ENCODE results near the gene PIK3R1.

DNA sequence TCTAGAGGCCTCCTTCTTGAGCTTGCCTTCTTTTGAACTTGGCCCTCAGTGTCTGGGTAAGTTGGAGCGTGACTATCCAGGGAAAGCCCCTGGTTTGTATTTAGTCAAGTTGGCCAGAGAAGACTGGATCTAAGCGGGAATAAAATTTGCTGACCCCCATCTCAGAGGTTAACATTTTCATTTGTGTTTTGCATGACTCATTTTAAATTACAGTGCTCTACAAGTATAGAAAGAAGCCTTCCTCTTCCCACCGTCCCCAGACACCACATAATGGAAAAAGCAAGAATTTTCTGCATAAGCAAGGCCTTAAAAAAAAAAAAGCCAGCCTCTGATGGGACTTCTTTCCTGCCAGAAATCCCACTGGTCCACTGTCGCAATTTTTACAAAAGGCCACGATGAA, 27.2 kb downstream of the PIK3R1 start:
- TF ChIP-seq, protein P1, sequence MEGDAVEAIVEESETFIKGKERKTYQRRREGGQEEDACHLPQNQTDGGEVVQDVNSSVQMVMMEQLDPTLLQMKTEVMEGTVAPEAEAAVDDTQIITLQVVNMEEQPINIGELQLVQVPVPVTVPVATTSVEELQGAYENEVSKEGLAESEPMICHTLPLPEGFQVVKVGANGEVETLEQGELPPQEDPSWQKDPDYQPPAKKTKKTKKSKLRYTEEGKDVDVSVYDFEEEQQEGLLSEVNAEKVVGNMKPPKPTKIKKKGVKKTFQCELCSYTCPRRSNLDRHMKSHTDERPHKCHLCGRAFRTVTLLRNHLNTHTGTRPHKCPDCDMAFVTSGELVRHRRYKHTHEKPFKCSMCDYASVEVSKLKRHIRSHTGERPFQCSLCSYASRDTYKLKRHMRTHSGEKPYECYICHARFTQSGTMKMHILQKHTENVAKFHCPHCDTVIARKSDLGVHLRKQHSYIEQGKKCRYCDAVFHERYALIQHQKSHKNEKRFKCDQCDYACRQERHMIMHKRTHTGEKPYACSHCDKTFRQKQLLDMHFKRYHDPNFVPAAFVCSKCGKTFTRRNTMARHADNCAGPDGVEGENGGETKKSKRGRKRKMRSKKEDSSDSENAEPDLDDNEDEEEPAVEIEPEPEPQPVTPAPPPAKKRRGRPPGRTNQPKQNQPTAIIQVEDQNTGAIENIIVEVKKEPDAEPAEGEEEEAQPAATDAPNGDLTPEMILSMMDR (optimal IDR thresholded peaks at IDR 0.05 in 1 of 3, IDR thresholded peaks at IDR 0.05 in 1 of 3, conservative IDR thresholded peaks at IDR 0.05 in 1 of 3; ENCODE audit: extremely low read depth in 1 of 3, insufficient read depth in 2 of 3, low read length in 3 of 3): no peak
- TF ChIP-seq EZH2 (IDR thresholded peaks at IDR 0.05; ENCODE audit: low read length): no peak

Measured in keratinocyte (primary cell).